ENCODE data around the gene SYNE2.

SYNE2 gene

DNA sequence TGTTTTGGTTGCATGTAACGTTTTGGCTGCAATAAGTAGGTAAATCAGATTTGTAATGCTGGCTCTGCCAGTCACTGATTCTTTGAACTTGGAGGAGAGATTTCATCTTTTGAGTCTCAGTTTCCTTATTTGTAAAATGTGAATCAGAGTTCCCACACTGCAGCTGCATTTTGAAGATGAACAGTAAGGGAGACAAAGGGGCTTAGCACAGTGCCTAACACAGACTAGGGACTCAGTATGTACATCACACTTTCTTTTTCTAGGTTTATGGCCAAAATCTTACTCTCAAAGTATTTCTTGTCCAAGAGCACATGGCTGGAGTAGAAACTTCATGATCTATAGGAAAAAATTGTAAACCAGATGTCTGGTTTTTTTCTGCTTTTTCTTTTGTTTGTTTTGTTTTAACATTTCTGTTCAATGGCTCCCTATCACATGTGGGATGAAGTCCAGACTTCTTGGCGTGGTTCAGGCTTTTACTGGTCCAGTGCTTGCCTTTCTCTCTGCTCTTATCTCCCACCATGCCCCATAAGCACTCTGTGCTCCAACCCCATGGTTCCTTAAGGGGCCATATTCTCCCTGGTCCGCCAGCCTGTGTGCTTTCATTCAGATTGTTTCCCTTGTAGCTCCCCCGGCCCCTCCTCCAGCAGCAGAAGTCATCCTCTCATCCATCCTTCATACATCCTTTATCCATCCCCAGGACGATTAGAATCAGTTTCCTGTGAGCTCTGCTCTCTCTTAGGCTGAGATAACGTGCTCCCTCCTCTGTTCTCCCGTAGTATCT lies 58.0 kb downstream of the SYNE2 start:
- DNase-seq: no peak

DNA sequence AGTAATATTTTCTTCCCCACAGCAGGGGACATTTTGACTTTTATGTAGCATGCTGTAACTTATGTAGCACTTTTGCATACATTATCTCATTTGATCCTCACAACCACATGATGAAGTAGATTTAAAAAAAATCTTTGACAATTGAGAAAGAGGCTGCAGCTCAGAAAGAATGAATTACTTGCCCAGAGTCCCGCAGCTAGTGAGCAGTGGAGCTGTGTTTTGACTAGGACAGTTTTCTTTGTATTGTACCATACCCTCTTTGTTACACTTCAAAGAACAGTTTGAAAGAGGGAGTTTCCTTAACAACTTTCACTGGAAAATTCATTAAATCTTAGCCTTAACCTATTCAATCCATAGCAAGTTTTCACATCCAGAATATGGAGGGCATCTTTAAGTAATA lies 58.6 kb downstream of the SYNE2 start:
- DNase-seq: no peak

DNA sequence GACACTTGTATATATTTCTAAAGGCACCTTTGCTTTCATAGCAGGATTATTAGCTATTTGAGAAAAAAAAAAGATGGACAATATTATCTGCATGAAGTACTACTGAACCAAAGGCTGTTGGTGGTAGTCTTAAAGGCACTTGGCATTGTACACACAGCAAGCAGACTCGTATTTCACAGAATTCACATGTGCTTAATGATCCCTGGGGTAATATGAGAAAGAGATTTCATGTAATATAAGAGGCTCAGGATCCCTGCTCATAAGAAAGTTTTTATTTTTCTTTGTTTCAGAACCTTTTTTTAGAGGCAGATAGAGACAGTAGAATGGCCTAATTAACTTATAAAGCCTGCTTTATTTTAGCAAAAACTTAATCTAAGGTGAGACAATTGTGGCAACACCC lies 59.5 kb downstream of the SYNE2 start:
- no peak for DNase-seq

- DNase-seq: no peak
Observed at GRCh38 chr14:63918411-63918810, 65.6 kb downstream of the SYNE2 start.

GRCh38 chr14:63922696-63923421 lies 70.1 kb downstream of the SYNE2 start:
- no peak for DNase-seq

GRCh38 chr14:63923422-63923752 lies 70.6 kb downstream of the SYNE2 start:
- DNase-seq: no peak

DNA sequence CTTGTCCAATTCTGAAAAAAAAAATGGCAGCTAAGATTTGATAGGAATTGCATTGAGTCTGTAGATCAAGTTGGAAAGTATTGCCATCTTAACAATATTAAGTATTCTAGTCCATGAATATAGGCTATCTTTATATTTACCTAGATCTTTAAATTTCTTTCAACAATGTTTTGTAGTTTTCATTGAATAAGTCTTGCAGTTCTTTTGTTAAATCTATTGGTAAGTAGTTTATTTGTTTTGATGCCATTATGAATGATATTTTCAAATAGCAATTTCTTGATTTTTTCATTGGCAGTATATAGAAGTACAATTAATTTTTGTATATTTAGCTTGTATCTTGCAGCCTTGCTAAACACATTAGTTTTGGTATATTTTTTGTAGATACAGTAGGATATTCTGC lies 71.6 kb downstream of the SYNE2 start:
- DNase-seq: no peak

- no peak for DNase-seq
Observed at GRCh38 chr14:63926641-63927040, 73.8 kb downstream of the SYNE2 start.

- no peak for DNase-seq
Observed at GRCh38 chr14:63928744-63929174, 76.0 kb downstream of the SYNE2 start.

DNA sequence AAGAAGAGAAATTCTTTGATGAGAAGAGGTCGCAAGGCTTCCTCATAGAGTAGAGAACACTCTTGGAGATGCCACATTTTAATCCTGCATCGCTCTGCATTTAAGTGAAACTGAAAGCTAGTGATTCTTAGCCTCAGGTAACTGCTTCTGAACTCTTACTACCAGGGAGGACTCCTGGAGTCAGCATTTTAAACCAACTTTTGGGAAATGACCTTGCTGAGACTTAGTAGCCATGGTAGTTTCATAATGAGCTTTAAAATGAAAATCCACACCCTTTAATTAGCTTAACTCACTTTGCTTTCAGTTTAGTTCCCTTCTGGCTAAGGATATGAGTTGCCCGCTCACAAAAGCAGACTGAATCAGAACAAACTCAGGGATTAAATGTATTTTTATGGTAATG lies 80.3 kb downstream of the SYNE2 start:
- DNase-seq: no peak

- no peak for DNase-seq
Observed at GRCh38 chr14:63933711-63934110, 80.9 kb downstream of the SYNE2 start.

DNA sequence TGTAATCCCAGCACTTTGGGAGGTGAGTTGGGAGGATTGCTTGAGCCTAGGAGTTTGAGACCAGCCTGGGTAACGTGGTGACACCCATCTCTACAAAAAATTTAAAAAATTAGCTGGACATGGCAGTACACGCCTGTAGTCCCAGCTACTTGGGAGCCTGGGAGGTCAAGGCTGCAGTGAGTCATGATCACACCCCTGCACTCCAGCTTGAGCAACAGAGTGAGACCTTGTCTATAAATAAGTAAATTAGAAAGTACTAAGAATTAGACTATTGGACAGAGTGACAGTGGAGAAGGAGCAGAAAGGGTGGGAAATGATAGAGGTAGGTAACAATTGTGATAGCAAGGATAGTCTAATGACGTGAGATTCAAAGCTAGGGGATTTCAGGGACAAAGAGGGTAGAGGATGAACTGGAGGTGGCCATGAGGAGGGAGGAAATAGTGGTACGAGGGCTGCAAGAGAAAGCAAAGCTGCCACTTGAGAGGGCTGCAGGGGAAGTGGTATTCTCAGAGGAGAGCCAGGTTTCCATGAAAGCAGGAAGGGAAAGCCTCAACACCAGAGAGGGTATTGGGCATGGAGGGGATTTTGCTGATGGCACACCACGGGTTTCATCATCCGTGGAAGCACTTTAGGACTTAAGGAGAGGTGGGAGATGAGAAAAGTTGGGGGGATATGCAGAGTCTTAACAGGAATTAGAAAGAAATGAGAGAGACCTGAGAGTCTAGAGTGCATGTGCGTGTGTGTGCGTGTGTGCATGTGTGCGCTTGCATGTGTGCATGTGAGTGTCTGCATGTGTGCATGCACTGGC lies 85.6 kb downstream of the SYNE2 start:
- DNase-seq: no peak

GRCh38 chr14:63939006-63939270 lies 86.1 kb downstream of the SYNE2 start:
- DNase-seq: no peak

- no peak for DNase-seq
Observed at GRCh38 chr14:63940387-63940786, 87.6 kb downstream of the SYNE2 start.

GRCh38 chr14:63941023-63941422 lies 88.2 kb downstream of the SYNE2 start:
- no peak for DNase-seq

GRCh38 chr14:63949696-63950095 lies 96.9 kb downstream of the SYNE2 start:
- no peak for DNase-seq

- DNase-seq: no peak
Observed at GRCh38 chr14:63951021-63951420, 98.2 kb downstream of the SYNE2 start.

DNA sequence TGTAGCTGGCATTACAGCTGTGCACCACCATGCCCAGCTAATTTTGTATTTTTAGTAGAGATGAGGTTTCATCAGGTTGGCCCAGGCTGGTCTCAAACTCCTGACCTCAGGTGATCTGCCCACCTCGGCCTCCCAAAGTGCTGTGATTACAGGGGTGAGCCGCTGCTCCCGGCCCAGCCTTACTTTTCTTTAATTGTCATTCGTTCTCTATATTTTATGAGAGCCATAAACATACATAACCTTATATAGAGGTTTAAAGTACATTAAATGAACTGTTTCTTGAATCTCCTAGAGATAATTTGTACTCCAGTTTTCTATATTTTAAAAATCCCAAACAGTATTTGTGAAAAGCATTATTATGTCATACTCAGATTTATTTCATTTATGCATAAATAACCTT lies 98.6 kb downstream of the SYNE2 start:
- no peak for DNase-seq

- DNase-seq: no peak
Observed at GRCh38 chr14:63952053-63952932, 99.5 kb downstream of the SYNE2 start.

- no peak for DNase-seq
Observed at GRCh38 chr14:63952933-63953437, 100.2 kb downstream of the SYNE2 start.

DNA sequence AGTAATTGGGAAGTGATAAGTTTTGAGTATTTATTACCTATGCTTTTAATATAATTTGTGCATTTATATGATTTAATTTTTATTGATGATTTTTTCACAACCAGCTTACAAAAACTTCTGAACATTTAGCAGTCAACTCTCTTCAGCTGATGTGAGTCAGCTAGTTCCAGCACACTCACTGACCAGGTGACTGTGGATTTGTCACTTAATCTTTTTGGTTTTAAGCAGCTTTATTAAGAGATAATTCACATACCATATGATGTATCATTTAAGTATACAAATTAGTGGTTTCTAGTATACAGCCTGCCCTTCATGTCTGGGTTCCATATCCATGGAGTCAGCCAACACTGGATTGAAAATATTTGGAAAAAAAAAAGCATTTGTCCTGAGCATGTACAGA lies 103.5 kb downstream of the SYNE2 start:
- DNase-seq: no peak

DNA sequence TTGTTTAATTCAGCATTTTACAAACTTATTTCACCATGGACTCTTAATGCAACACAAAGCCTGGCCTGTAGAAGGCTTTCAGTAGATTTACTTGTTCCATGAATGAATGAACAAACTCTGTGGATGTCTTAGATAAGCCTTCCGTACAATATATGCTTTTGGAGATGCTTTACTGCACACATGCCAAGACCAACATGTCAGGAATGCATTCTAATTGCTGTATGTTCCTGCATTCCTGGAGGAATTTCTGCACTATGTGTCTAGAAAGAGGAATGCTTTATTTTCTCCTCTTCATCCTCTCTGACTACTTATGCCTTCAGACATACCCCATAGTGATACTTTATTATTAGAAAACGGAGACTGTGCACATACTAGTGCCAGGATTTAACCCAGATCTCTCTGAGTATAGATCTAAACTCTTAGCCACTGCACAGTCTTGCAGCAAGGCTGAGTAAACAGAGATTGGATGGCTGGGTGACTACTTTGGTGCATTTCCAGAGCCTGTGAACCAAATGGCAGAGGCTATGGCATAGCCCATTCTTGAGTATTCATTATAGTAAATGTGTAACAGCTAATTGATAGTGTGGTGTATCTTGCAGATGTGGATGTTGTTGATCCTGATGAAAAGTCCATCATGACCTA lies 108.2 kb downstream of the SYNE2 start:
- DNase-seq: no peak
